GM23338 (cell line): Measurements from ENCODE around the gene PRG2.

Source experiments
- CREB1 ChIP-seq: fragments of 250-450 bp; sonication (Bioruptor Pico); IDR thresholded peaks from 2 replicates; pipeline ENCODE4 v1.5.0; 2020; ENCODE audit warnings: low read depth, mild to moderate bottlenecking, moderate library complexity
- CTCF ChIP-seq, 2 experiments: fragments of 200-600 bp in 1 of 2; sonication (generic) in 1 of 2; conservative IDR thresholded peaks; 2 replicates each; pipeline versions ENCODE4 v1.5.1 to v1.6.1; 2016 to 2017; ENCODE audit warnings: antibody characterized with exemption in 2 of 2, low read depth in 2 of 2, mild to moderate bottlenecking in 2 of 2, moderate library complexity in 1 of 2
- ETS1 ChIP-seq: IDR thresholded peaks from 2 replicates; pipeline ENCODE4 v1.6.1; 2016; ENCODE audit warnings: antibody characterized with exemption
- EZH2 ChIP-seq: fragments of 200-600 bp; sonication (generic); IDR thresholded peaks from one replicate; pipeline ENCODE4 v1.8.0; 2017; ENCODE audit warnings: antibody characterized with exemption, mild to moderate bottlenecking, low read depth; ENCODE audit not compliant: unreplicated experiment
- EZH2phosphoT487 ChIP-seq: fragments of 200-600 bp; sonication (generic); IDR thresholded peaks from one replicate; pipeline ENCODE4 v1.8.1; 2018; ENCODE audit warnings: antibody characterized with exemption; ENCODE audit not compliant: unreplicated experiment
- JUNB ChIP-seq: IDR thresholded peaks from one replicate; pipeline ENCODE4 v1.6.1; 2016; ENCODE audit warnings: antibody characterized with exemption; ENCODE audit not compliant: unreplicated experiment
- POLR2AphosphoS5 ChIP-seq: IDR thresholded peaks from 2 replicates; pipeline ENCODE4 v1.6.1; 2016; ENCODE audit warnings: antibody characterized with exemption, low read depth
- REST ChIP-seq: IDR thresholded peaks from one replicate; pipeline ENCODE4 v1.6.1; 2018; ENCODE audit warnings: antibody characterized with exemption; ENCODE audit not compliant: unreplicated experiment
- STAT1 ChIP-seq: IDR thresholded peaks from one replicate; pipeline ENCODE4 v1.6.1; 2016; ENCODE audit warnings: antibody characterized with exemption; ENCODE audit not compliant: unreplicated experiment
- ZNF114 ChIP-seq: fragments of 250-450 bp; sonication (Bioruptor Pico); IDR thresholded peaks from 2 replicates; pipeline ENCODE4 v1.5.0; 2020; ENCODE audit warnings: mild to moderate bottlenecking, moderate library complexity
- ZNF462 ChIP-seq: fragments of 250-450 bp; sonication (Bioruptor Pico); IDR thresholded peaks from 2 replicates; pipeline ENCODE4 v1.5.0; 2020; ENCODE audit warnings: mild to moderate bottlenecking, moderate library complexity

- TF ChIP-seq CTCF (conservative IDR thresholded peaks at IDR 0.05; ENCODE audit: low read depth in 2 of 2) = no peak
- TF ChIP-seq STAT1 = no peak
- no peak for TF ChIP-seq REST
- no peak for TF ChIP-seq EZH2phosphoT487
- TF ChIP-seq EZH2 = no peak
- TF ChIP-seq ZNF114 (CRISPR knock-in tag) = no peak
- TF ChIP-seq JUNB = no peak
- TF ChIP-seq ZNF462 (CRISPR knock-in tag) = no peak
- TF ChIP-seq POLR2AphosphoS5 = no peak
- no peak for TF ChIP-seq CREB1 (CRISPR knock-in tag)
- no peak for TF ChIP-seq ETS1
Observed at GRCh38 chr11:57403802-57404147, 13.3 kb upstream of the PRG2 start.
